ENCODE measurements around the gene FIGLA.

DNA sequence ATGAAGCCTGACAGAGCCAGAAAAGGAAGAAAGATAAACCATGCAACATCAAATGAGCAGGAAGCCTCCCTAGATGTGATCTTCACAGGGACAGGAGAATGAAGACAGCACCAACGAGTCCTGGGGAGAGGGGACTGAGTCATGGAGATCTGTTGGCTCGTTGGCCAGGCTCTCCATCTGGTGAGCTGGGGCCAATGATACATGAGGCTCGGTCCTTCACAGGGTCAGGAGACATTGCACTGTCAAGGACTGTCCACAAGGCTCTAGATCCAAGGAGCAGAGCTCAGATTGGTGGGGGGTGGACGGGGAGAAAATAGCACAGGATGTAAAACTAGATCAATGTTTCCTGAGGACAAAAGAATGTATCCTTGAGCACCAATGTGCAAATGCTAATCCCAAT, 44.4 kb upstream of the FIGLA start:
- TF ChIP-seq EZH2 (IDR thresholded peaks at IDR 0.05), result no peak
- TF ChIP-seq, protein P1, sequence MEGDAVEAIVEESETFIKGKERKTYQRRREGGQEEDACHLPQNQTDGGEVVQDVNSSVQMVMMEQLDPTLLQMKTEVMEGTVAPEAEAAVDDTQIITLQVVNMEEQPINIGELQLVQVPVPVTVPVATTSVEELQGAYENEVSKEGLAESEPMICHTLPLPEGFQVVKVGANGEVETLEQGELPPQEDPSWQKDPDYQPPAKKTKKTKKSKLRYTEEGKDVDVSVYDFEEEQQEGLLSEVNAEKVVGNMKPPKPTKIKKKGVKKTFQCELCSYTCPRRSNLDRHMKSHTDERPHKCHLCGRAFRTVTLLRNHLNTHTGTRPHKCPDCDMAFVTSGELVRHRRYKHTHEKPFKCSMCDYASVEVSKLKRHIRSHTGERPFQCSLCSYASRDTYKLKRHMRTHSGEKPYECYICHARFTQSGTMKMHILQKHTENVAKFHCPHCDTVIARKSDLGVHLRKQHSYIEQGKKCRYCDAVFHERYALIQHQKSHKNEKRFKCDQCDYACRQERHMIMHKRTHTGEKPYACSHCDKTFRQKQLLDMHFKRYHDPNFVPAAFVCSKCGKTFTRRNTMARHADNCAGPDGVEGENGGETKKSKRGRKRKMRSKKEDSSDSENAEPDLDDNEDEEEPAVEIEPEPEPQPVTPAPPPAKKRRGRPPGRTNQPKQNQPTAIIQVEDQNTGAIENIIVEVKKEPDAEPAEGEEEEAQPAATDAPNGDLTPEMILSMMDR (IDR thresholded peaks at IDR 0.05 in 2 of 3, conservative IDR thresholded peaks at IDR 0.05 in 1 of 3; ENCODE audit: borderline replicate concordance in 1 of 3, insufficient read depth in 1 of 3, low read depth in 2 of 3, low read length in 2 of 3), result no peak
- TF ChIP-seq SIN3A (IDR thresholded peaks at IDR 0.05; ENCODE audit: low read depth), result no peak
- TF ChIP-seq POLR2A (IDR thresholded peaks at IDR 0.05; ENCODE audit: borderline replicate concordance, extremely low read depth, insufficient read depth, insufficient read length), result no peak
- no peak for TF ChIP-seq YY1 (IDR thresholded peaks at IDR 0.05; ENCODE audit: extremely low read depth, insufficient replicate concordance, low read depth, low read length)
- TF ChIP-seq TCF7L2 (IDR thresholded peaks at IDR 0.05; ENCODE audit: borderline replicate concordance, extremely low read depth, insufficient read depth, insufficient read length), result no peak
- no peak for TF ChIP-seq EZH2phosphoT487 (IDR thresholded peaks at IDR 0.05; ENCODE audit: borderline replicate concordance)
- TF ChIP-seq, protein P2, sequence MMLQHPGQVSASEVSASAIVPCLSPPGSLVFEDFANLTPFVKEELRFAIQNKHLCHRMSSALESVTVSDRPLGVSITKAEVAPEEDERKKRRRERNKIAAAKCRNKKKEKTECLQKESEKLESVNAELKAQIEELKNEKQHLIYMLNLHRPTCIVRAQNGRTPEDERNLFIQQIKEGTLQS (IDR thresholded peaks at IDR 0.05), result no peak
- TF ChIP-seq ELF1 (IDR thresholded peaks at IDR 0.05; ENCODE audit: borderline replicate concordance, low read depth), result no peak
- TF ChIP-seq, protein P3, sequence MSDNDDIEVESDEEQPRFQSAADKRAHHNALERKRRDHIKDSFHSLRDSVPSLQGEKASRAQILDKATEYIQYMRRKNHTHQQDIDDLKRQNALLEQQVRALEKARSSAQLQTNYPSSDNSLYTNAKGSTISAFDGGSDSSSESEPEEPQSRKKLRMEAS (IDR thresholded peaks at IDR 0.05), result no peak
- TF ChIP-seq, protein P4, sequence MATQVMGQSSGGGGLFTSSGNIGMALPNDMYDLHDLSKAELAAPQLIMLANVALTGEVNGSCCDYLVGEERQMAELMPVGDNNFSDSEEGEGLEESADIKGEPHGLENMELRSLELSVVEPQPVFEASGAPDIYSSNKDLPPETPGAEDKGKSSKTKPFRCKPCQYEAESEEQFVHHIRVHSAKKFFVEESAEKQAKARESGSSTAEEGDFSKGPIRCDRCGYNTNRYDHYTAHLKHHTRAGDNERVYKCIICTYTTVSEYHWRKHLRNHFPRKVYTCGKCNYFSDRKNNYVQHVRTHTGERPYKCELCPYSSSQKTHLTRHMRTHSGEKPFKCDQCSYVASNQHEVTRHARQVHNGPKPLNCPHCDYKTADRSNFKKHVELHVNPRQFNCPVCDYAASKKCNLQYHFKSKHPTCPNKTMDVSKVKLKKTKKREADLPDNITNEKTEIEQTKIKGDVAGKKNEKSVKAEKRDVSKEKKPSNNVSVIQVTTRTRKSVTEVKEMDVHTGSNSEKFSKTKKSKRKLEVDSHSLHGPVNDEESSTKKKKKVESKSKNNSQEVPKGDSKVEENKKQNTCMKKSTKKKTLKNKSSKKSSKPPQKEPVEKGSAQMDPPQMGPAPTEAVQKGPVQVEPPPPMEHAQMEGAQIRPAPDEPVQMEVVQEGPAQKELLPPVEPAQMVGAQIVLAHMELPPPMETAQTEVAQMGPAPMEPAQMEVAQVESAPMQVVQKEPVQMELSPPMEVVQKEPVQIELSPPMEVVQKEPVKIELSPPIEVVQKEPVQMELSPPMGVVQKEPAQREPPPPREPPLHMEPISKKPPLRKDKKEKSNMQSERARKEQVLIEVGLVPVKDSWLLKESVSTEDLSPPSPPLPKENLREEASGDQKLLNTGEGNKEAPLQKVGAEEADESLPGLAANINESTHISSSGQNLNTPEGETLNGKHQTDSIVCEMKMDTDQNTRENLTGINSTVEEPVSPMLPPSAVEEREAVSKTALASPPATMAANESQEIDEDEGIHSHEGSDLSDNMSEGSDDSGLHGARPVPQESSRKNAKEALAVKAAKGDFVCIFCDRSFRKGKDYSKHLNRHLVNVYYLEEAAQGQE (IDR thresholded peaks at IDR 0.05; ENCODE audit: low read depth), result no peak
- TF ChIP-seq RAD21 (IDR thresholded peaks at IDR 0.05; ENCODE audit: low read depth), result no peak
- no peak for TF ChIP-seq ZNF274 (IDR thresholded peaks at IDR 0.05; ENCODE audit: low read depth, low read length)
